Measurements from ENCODE around the gene RIF1. TPM values are rescaled to one million over a fixed set of nuclear protein-coding genes. Genes with fewer than 3 reads are reported as not detected.
A peak's percentile ranks its signal among the peaks of the same experiment; 100 is the strongest.

Gene RIF1
- polyA plus RNA-seq, 1 experiment: 5.7 TPM

- ChIA-PET POLR2A (no interaction called here), CTCF (interaction anchor here (1.3 kb wide), 1 partner anchor 38 kb away, joined by 3 read pairs; no protein-coding TSS in a partner anchor)
- no peak for TF ChIP-seq CTCF (IDR thresholded peaks at IDR 0.05; ENCODE audit: insufficient read depth, low read depth, low read length)
Measured at GRCh38 chr2:151403914-151404313, 5.8 kb upstream of the RIF1 start.

GRCh38 chr2:151405376-151405775 is 4.3 kb upstream of the RIF1 start:
- Histone ChIP-seq H3K36me3 (ENCODE audit: control insufficient read depth, insufficient read depth, low read length) (no peaks in the 10 kb centered on the region), H3K27me3 (ENCODE audit: control insufficient read depth, insufficient read depth, low read length) (no peaks in the 10 kb centered on the region), H3K4me3 (ENCODE audit: low read depth, low read length) (no peak overlapping the region)
- ChIA-PET POLR2A (no interaction called here), CTCF (no interaction called here)
- no peak for TF ChIP-seq CTCF (IDR thresholded peaks at IDR 0.05; ENCODE audit: insufficient read depth, low read depth, low read length)
- no peak for DNase-seq (ENCODE audit: low read depth)

More at GRCh38 chr2:151403914-151404313, 5.8 kb upstream of the RIF1 start:
- DNase-seq (ENCODE audit: low read depth): no peak
- Histone ChIP-seq H3K4me3 (ENCODE audit: low read depth, low read length) (no peak overlapping the region), H3K36me3 (ENCODE audit: control insufficient read depth, insufficient read depth, low read length) (no peaks in the 10 kb centered on the region), H3K27me3 (ENCODE audit: control insufficient read depth, insufficient read depth, low read length) (no peaks in the 10 kb centered on the region)

GRCh38 chr2:151407281-151407680 is 2.4 kb upstream of the RIF1 start:
- POLR2A ChIA-PET: interaction anchor here (0.5 kb wide), 1 partner anchor 113 kb away, joined by 6 read pairs; no protein-coding TSS in a partner anchor
- no peak for TF ChIP-seq CTCF (IDR thresholded peaks at IDR 0.05; ENCODE audit: insufficient read depth, low read depth, low read length)
- DNase-seq (ENCODE audit: low read depth): no peak
- Histone ChIP-seq H3K27me3 (ENCODE audit: control insufficient read depth, insufficient read depth, low read length) (no peaks in the 10 kb centered on the region), H3K36me3 (ENCODE audit: control insufficient read depth, insufficient read depth, low read length) (no peaks in the 10 kb centered on the region), H3K4me3 (ENCODE audit: low read depth, low read length) (no peak overlapping the region)
- CTCF ChIA-PET: interaction anchor here (0.8 kb wide), 1 partner anchor 168 kb away, joined by 3 read pairs; no protein-coding TSS in a partner anchor

- Histone ChIP-seq H3K27me3 (ENCODE audit: control insufficient read depth, insufficient read depth, low read length) (no peaks in the 10 kb centered on the region), H3K36me3 (ENCODE audit: control insufficient read depth, insufficient read depth, low read length) (no peaks in the 10 kb centered on the region), H3K4me3 (ENCODE audit: low read depth, low read length) (no peak overlapping the region)
- ChIA-PET POLR2A (no interaction called here), CTCF (interaction anchor here (0.8 to 1.3 kb wide), 4 partner anchors 12 to 148 kb away, joined by 3 to 5 read pairs (median 4); partner anchors contain the start of gene RBM43)
- TF ChIP-seq CTCF (IDR thresholded peaks at IDR 0.05; ENCODE audit: insufficient read depth, low read depth, low read length): no peak
- DNase-seq (ENCODE audit: low read depth): no peak
Measured at GRCh38 chr2:151408788-151409600, 708 bp upstream of the RIF1 start.

DNA sequence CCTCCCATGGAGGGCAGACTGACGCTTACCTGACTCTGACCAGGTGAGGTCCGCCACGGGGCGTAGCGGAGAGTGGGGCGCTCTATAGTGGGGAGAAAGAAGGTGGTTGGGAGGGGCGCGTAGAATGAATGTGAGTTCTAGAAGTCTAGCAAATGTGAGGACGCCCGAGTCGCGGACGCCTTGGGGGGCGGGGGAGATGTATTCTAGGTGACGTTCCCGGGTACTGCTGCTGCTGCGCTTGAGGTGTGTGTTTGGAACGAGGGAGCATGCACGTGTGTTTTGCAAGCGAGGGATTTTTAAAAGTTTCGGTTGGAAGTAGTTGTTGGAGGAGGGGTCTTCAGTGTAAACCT is 758 bp downstream of the RIF1 start:
- H3K27me3 ChIP-seq (ENCODE audit: control insufficient read depth, insufficient read depth, low read length): no peaks in the 10 kb centered on the region

More for the DNA sequence above, 758 bp downstream of the RIF1 start:
- DNase-seq (ENCODE audit: low read depth): no peak
- ChIA-PET POLR2A (interaction anchor here (0.6 kb wide), 1 partner anchor 1820 kb away, joined by 18 read pairs; no protein-coding TSS in a partner anchor), CTCF (interaction anchor here (0.6 to 1.2 kb wide), 4 partner anchors 10 to 118 kb away, joined by 3 to 5 read pairs (median 4); no protein-coding TSS in a partner anchor)
- no peak for TF ChIP-seq CTCF (IDR thresholded peaks at IDR 0.05; ENCODE audit: insufficient read depth, low read depth, low read length)
- no peaks in the 10 kb centered on the region; the same call in 1 of the 2 replicates for H3K36me3 ChIP-seq (ENCODE audit: control insufficient read depth, insufficient read depth, low read length)
- H3K4me3 ChIP-seq (ENCODE audit: low read depth, low read length): peak overlapping the region; percentile 100

All from BJ (cell line).